ENCODE measurements around the gene IRX6.
A peak's percentile ranks its signal among the peaks of the same experiment; 100 is the strongest.

The IRX6 gene

DNA sequence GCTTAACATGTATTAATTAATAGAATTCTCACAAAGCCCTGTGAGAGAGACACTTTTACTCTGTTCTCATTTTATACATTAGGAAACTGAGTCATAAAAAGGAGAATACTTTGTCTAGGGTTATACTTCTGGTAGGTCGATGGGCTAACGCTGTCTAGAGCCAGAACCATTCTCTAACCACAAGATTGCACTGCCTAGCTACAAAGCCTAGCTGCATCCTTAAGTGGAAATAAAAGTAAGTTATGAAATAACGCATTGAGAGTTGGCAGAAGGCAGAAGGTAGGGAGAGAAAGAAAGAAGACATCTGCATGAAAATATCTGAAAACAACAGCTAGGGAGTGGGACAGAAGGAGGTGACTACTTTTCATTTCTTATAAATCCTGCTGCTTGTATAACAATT, 33.2 kb downstream of the IRX6 start:
- DNase-seq (ENCODE audit: low read depth, low spot score): no peak
- no CpG with 5 or more reads among the region's 3 CpGs for WGBS (ENCODE audit: insufficient coverage, insufficient read length)

DNA sequence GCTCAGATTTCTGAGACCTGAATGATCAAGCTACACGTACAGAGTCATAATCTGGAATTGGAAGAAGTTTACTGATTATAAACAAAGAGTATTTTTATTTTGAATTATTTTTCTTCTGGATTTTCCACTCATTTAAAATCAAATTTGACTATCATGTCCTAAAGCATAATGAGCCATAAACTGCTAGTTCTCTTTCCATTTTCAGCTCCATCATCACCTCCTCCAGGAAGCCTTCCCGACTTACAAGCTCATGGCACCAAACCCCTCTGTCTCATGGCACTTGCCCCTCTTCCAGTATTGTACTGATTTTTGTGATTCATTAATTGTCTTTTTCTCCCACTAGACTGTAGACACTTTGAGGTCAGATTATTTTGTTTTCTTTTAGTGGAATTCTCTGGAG, 35.9 kb downstream of the IRX6 start:
- Histone ChIP-seq H3K9me3 (ENCODE audit: control insufficient read depth, insufficient read depth, low read length) (no peaks in the 10 kb centered on the region), H3K27ac (ENCODE audit: low read length) (no peak overlapping the region), H3K4me3 (ENCODE audit: low read length) (no peak overlapping the region), H3K27me3 (ENCODE audit: control insufficient read depth, insufficient read depth, low read length) (no peaks in the 10 kb centered on the region), H3K4me1 (ENCODE audit: control insufficient read depth, insufficient read depth, low read length) (no peaks in the 10 kb centered on the region), H3K36me3 (ENCODE audit: control insufficient read depth, insufficient read depth, low read length) (no peaks in the 10 kb centered on the region)
- no peak for DNase-seq (ENCODE audit: low read depth, low spot score)
- no CpG with 5 or more reads among the region's 2 CpGs for WGBS (ENCODE audit: insufficient coverage, insufficient read length)

More for the DNA sequence above, 33.2 kb downstream of the IRX6 start:
- Histone ChIP-seq H3K4me3 (ENCODE audit: low read length) (no peak overlapping the region), H3K36me3 (ENCODE audit: control insufficient read depth, insufficient read depth, low read length) (no peaks in the 10 kb centered on the region), H3K27me3 (ENCODE audit: control insufficient read depth, insufficient read depth, low read length) (no peaks in the 10 kb centered on the region), H3K9me3 (ENCODE audit: control insufficient read depth, insufficient read depth, low read length) (no peaks in the 10 kb centered on the region), H3K27ac (ENCODE audit: low read length) (no peak overlapping the region), H3K4me1 (ENCODE audit: control insufficient read depth, insufficient read depth, low read length) (no peaks in the 10 kb centered on the region)

- no peaks in the 10 kb centered on the region for H3K27me3 ChIP-seq (ENCODE audit: control insufficient read depth, insufficient read depth, low read length)
- H3K9me3 ChIP-seq (ENCODE audit: control insufficient read depth, insufficient read depth, low read length): no peaks in the 10 kb centered on the region
- DNase-seq (ENCODE audit: low read depth, low spot score): no peak
- no peak overlapping the region for H3K4me3 ChIP-seq (ENCODE audit: low read length)
- H3K27ac ChIP-seq (ENCODE audit: low read length): no peak overlapping the region
- no peaks in the 10 kb centered on the region for H3K4me1 ChIP-seq (ENCODE audit: control insufficient read depth, insufficient read depth, low read length)
- no peaks in the 10 kb centered on the region for H3K36me3 ChIP-seq (ENCODE audit: control insufficient read depth, insufficient read depth, low read length)
- WGBS (ENCODE audit: insufficient coverage, insufficient read length): no CpG with 5 or more reads among the region's 5 CpGs
These were observed 40.8 kb downstream of the IRX6 start for GRCh38 chr16:55364811-55365210.

- H3K9me3 ChIP-seq (ENCODE audit: control insufficient read depth, insufficient read depth, low read length): no peaks in the 10 kb centered on the region
- H3K27me3 ChIP-seq (ENCODE audit: control insufficient read depth, insufficient read depth, low read length): no peaks in the 10 kb centered on the region
- no CpG with 5 or more reads among the region's 4 CpGs for WGBS (ENCODE audit: insufficient coverage, insufficient read length)
- no peaks in the 10 kb centered on the region for H3K36me3 ChIP-seq (ENCODE audit: control insufficient read depth, insufficient read depth, low read length)
- no peak overlapping the region for H3K27ac ChIP-seq (ENCODE audit: low read length)
- no peaks in the 10 kb centered on the region for H3K4me1 ChIP-seq (ENCODE audit: control insufficient read depth, insufficient read depth, low read length)
- DNase-seq (ENCODE audit: low read depth, low spot score): no peak
- H3K4me3 ChIP-seq (ENCODE audit: low read length): no peak overlapping the region
These were observed 43.4 kb downstream of the IRX6 start for GRCh38 chr16:55367301-55367811.

GRCh38 chr16:55367866-55368603, 44.0 kb downstream of the IRX6 start:
- Histone ChIP-seq H3K27ac (ENCODE audit: low read length) (no peak overlapping the region), H3K36me3 (ENCODE audit: control insufficient read depth, insufficient read depth, low read length) (no peaks in the 10 kb centered on the region), H3K4me3 (ENCODE audit: low read length) (no peak overlapping the region), H3K9me3 (ENCODE audit: control insufficient read depth, insufficient read depth, low read length) (no peaks in the 10 kb centered on the region), H3K27me3 (ENCODE audit: control insufficient read depth, insufficient read depth, low read length) (no peaks in the 10 kb centered on the region), H3K4me1 (ENCODE audit: control insufficient read depth, insufficient read depth, low read length) (no peaks in the 10 kb centered on the region)
- DNase-seq (ENCODE audit: low read depth, low spot score): no peak
- WGBS (ENCODE audit: insufficient coverage, insufficient read length): no CpG with 5 or more reads among the region's 4 CpGs

DNA sequence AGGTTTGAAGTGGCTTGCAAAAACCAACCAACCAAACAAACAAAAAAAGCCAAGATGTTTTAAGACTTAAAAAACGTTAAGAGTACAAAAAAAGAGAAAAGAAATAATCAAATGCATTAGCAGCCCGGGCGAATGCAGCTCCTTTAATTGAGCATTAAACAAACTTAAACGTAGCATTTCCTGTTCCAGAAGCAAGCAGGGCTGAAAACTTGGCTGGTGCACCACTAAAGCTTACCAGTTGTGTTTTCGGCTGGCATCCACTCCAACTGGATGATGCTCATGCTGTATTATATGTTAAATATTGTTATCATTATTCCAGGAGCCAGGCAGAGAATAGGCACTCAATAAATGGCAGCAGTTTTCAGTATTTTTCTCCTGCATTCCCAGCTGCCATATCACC, 45.1 kb downstream of the IRX6 start:
- Histone ChIP-seq H3K9me3 (ENCODE audit: control insufficient read depth, insufficient read depth, low read length) (no peaks in the 10 kb centered on the region), H3K36me3 (ENCODE audit: control insufficient read depth, insufficient read depth, low read length) (no peaks in the 10 kb centered on the region), H3K27me3 (ENCODE audit: control insufficient read depth, insufficient read depth, low read length) (no peaks in the 10 kb centered on the region), H3K4me1 (ENCODE audit: control insufficient read depth, insufficient read depth, low read length) (no peaks in the 10 kb centered on the region), H3K4me3 (ENCODE audit: low read length) (no peak overlapping the region), H3K27ac (ENCODE audit: low read length) (no peak overlapping the region)
- no peak for DNase-seq (ENCODE audit: low read depth, low spot score)
- WGBS (ENCODE audit: insufficient coverage, insufficient read length): no CpG with 5 or more reads among the region's 5 CpGs

- H3K9me3 ChIP-seq (ENCODE audit: control insufficient read depth, insufficient read depth, low read length): no peaks in the 10 kb centered on the region
- H3K4me1 ChIP-seq (ENCODE audit: control insufficient read depth, insufficient read depth, low read length): no peaks in the 10 kb centered on the region
- H3K27me3 ChIP-seq (ENCODE audit: control insufficient read depth, insufficient read depth, low read length): no peaks in the 10 kb centered on the region
- no peak overlapping the region for H3K27ac ChIP-seq (ENCODE audit: low read length)
- no peaks in the 10 kb centered on the region for H3K36me3 ChIP-seq (ENCODE audit: control insufficient read depth, insufficient read depth, low read length)
- peak; percentile 27 for DNase-seq (ENCODE audit: low read depth, low spot score)
- H3K4me3 ChIP-seq (ENCODE audit: low read length): no peak overlapping the region
- WGBS (ENCODE audit: insufficient coverage, insufficient read length): no CpG with 5 or more reads among the region's 26 CpGs
These were observed 46.9 kb downstream of the IRX6 start for GRCh38 chr16:55370762-55371482.

- H3K9me3 ChIP-seq (ENCODE audit: control insufficient read depth, insufficient read depth, low read length): no peaks in the 10 kb centered on the region
- H3K4me3 ChIP-seq (ENCODE audit: low read length): no peak overlapping the region
- no CpG with 5 or more reads among the region's 12 CpGs for WGBS (ENCODE audit: insufficient coverage, insufficient read length)
- no peaks in the 10 kb centered on the region for H3K27me3 ChIP-seq (ENCODE audit: control insufficient read depth, insufficient read depth, low read length)
- no peak for DNase-seq (ENCODE audit: low read depth, low spot score)
- H3K27ac ChIP-seq (ENCODE audit: low read length): no peak overlapping the region
- H3K36me3 ChIP-seq (ENCODE audit: control insufficient read depth, insufficient read depth, low read length): no peaks in the 10 kb centered on the region
- no peaks in the 10 kb centered on the region for H3K4me1 ChIP-seq (ENCODE audit: control insufficient read depth, insufficient read depth, low read length)
These were observed 48.9 kb downstream of the IRX6 start for GRCh38 chr16:55372792-55373488.

- no peak overlapping the region for H3K27ac ChIP-seq (ENCODE audit: low read length)
- no peaks in the 10 kb centered on the region for H3K27me3 ChIP-seq (ENCODE audit: control insufficient read depth, insufficient read depth, low read length)
- DNase-seq (ENCODE audit: low read depth, low spot score): no peak
- no peaks in the 10 kb centered on the region for H3K4me1 ChIP-seq (ENCODE audit: control insufficient read depth, insufficient read depth, low read length)
- no peaks in the 10 kb centered on the region for H3K36me3 ChIP-seq (ENCODE audit: control insufficient read depth, insufficient read depth, low read length)
- H3K4me3 ChIP-seq (ENCODE audit: low read length): no peak overlapping the region
- no peaks in the 10 kb centered on the region for H3K9me3 ChIP-seq (ENCODE audit: control insufficient read depth, insufficient read depth, low read length)
These were observed 49.5 kb downstream of the IRX6 start for GRCh38 chr16:55373489-55373832.

DNA sequence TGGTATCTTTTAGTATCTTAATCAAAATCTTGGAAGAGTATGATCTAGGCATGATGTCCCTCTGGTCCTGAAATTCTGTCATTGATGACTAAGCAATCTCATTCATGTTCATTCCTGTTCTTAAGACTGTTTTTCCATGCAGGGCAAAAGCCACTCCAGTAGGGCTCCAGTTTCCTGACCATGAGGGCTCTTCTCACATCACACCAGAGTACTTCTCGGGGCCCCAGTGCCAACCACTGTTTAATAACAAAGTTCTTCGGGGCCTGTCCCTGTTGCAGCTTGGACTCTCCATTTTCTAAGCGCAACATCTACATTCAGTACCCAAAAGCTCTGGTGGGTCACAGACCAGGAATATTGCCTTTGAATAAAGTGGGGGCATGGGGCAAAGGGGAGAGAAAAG, 52.0 kb downstream of the IRX6 start:
- Histone ChIP-seq H3K27me3 (ENCODE audit: control insufficient read depth, insufficient read depth, low read length) (no peaks in the 10 kb centered on the region), H3K4me3 (ENCODE audit: low read length) (no peak overlapping the region), H3K27ac (ENCODE audit: low read length) (no peak overlapping the region), H3K36me3 (ENCODE audit: control insufficient read depth, insufficient read depth, low read length) (no peaks in the 10 kb centered on the region), H3K9me3 (ENCODE audit: control insufficient read depth, insufficient read depth, low read length) (no peaks in the 10 kb centered on the region), H3K4me1 (ENCODE audit: control insufficient read depth, insufficient read depth, low read length) (no peaks in the 10 kb centered on the region)
- WGBS (ENCODE audit: insufficient coverage, insufficient read length): no CpG with 5 or more reads among the region's 3 CpGs
- no peak for DNase-seq (ENCODE audit: low read depth, low spot score)

Data from iPS DF 6.9 (cell line).